HG02943 (cell line): ENCODE data around the gene MYMK.

ENCODE experiments used
- ATAC-seq: cut with Tn5 transposase; IDR thresholded peaks from one replicate; pipeline ENCODE4 v1.9.1; 2021; ENCODE audit warnings: mild to moderate bottlenecking, low read depth, moderate library complexity; ENCODE audit not compliant: unreplicated experiment

The MYMK gene

DNA sequence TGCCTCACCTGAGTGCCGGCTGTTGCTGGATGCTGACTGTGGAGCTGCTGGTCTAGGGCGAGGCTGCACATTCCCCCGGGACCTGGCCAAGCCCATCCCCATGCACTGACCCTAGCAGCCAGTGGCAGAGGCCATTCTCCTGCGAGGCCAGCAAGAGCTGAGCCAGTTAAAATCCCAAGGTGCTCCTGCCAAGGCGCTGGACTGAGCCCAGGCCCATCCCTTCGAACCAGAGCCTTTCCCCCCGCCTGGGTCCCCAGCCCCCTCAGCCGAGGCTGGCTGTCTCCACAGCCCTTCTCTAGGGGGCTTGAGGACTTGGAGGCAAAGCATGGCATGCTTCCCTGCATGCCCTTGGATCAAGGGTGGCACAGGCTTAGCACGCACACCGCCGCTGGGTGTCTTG lies 11.3 kb upstream of the MYMK start:
- ATAC-seq: no peak

DNA sequence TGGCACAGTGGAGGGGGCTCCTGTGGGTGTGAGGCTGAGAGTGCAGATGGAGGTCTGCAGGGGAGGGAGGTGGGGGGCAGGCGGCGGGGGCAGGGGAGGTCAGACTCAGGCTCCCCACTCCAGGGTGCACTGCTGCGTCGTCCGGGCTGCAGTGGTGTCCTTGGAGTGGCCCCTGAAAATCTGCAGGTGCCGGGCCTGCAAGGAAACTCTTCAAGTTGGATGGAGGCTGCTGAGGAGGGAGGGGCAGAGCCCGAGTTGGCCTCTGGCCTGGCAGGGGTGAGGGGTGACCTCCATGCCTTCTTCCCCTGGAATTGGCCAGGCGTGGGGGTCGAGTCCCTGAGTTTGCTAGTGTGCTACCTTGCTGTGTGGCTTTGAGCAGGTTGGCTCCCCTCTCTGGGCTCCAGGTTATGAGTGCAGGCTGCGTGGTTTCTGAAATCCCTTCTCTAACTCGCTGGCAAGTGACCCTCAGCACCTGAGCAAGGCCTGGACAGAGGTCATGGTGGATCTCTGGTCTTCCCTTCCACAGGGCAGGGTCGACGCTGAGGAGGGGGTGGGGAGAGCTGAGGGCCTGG lies 10.6 kb upstream of the MYMK start:
- no peak for ATAC-seq

DNA sequence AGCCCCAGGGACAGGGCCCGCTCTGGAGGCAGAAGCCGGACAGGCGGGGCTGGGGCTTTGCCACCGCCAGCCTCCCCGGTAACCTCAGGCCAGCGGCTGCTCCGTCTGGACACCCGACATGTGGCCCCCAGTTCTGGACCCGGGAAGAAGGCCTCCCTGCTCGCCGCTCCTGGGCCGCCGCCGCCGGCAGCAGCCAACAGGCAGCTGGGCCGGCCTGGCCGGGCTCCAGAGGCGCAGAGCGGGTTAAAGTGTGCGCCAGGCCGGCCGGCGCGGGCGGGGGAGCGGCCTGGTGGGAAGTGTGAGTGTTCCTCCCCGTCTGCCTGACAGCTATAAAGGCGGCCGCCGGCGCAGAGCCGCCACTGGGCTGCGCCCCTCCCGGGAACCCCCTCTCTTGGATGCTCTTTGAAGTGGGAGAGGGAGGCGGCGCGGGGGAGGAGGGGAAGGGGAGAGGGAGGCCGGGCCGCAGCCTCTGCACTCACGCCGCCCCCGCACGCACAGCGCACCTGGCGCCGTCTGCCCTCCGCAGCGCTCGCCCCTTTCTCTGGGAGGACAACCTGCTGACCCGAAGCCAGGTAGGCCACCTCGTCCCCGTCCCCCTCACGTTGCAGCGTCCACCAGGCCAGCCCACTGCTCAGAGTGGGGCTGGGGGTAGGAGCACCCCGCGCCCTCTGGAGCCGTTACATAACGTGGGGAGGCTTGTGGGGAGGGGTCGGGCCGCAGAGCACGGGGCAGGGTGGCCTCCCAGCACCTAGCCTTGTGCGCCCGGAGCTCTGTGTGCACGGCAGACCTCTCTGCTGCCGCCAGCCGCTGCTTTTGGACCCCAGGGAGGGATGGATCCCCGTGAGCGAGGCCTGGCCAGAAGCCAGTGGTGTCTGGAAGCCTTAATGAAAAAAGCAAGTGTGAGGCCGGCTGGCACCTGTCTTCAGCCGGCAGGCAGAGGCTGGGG lies 9.9 kb upstream of the MYMK start, which contains the start of gene ADAMTSL2:
Gene ADAMTSL2 (plus strand): TSS at position 359 of the 946 bp plus-strand sequence. CDS start 2,009 bp downstream, outside the sequence.
- no peak for ATAC-seq

DNA sequence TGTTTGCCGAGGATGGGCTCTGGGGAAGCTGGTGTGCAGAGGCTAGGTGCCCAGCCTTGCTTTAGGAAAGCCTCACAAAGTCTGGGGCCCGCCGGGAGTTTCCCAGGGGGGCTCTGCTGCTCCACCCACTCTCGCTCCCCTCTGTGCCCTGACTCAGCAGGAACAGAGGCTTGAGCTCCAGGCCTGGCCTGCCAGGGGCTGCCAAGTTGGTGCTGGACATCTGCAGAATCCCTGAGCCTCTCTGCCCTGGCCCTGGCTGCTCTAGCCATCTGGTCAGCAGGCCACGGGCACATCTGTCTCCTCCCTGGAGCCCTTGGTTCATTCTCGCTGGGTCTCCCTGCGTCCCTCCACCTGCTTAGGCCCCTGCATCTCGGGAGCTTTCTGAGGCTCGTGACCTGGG lies 9.1 kb upstream of the MYMK start:
- ATAC-seq: no peak

DNA sequence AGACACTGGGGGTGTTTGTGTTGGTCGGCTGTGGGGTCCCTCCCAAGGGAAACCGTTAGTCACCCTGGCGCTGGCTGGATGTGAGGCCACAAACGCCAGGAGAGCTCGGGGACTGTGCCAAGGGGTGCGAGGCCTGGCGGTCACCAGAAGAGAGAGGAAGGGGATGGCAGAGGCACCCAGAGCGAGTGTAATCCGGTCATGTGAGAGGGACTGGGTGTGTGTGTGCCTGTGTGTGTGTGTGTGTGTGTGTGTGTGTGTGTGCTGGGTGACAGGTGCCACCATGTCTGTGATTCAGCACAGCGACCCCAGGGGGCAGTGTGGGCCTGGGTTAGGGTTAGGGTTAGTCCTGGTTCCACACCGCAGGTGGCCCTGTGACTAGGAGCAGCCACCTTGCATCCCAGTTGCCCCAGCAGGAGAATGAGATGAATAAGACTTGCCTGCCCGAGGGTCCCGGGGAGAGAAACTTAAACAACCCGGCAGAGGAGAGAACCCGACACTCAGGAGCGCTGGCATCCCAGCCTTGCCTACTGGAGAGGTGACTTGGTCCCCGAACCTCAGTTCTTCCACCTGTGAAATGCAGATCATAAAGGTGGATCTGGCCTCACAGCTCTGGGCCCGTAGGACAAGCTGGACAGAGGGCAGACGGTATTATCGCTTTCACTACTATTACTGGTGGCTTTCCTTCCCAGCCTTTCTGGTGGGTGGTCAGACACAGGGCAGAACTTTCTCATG lies 8.3 kb upstream of the MYMK start:
- no peak for ATAC-seq

DNA sequence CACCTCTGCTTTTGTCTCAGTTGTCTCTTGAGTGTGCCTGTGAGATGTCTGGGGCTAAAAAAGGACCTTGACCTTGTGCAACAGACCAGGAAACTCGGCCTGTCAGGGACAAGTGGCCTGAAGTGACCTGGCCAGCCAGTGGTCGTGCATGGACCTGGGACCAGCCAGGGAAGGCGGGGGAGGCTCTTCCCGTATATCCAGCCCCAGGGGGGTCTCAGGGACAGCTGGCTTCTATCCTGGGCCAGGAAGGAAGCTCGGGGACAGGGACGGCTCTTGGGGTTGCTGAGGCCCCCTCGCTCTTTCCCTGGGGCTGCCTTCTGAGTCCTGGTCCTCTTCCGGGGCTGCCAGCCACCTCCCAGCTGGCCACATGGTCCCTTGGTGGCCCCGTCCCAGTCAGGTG lies 6.5 kb upstream of the MYMK start:
- no peak for ATAC-seq

DNA sequence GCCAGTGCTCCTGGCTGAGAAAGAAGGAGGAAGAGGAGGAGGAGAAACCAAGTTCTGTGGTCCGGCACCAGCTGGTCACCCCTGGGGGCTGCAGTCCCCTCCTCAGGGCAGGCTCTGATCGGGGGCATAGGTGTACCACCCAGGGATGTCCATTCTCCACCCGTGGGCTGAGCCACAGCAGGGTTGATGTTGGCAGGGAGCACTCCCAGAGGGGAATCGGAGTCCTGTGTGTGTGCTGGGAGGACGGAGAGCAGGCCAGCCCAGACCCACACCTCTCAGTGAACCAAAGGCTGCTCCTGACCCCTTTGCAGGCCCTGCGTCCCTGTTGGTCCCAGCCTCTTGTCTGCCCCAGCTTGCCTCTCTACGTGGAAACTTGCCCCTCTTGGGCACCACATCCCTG lies 5.1 kb upstream of the MYMK start:
- no peak for ATAC-seq

DNA sequence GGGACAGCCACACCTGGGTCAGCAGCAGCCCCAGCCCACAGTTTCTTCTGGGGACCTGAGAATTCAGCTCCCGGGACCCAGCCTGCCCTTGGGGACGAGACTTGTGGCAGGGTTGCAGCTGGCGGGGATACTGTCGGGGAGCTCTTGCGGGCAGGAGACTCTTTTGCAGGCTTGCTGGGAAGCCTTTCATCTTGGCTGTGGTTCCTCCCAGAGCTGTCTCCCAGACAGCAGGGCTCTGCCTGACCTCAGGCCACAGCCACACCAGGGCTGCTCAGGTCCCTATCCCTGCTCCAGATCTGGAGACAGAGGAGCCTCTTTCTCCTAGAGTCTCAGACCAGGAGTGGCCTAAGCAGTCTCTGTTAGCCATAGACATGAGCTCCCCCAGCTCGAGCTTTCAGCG lies 4.7 kb upstream of the MYMK start:
- no peak for ATAC-seq

DNA sequence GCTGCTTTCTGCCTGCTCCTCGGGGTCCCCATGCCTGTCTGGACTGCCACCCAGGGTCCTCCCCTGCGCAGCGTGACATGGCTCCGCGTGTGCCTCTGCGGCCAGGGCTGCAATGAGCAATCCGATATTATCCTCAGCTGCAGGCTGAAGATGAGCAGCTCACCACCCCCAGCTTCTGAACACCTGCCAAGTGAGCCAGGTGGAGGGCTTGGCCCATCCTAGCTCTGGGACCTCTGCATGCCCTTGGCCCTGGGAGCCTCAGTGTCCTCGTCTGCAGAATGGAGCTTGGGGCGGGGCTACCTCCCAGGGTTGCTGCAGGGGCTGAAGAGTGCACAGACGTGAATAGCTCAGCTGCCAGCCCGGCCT lies 4.1 kb upstream of the MYMK start:
- no peak for ATAC-seq

DNA sequence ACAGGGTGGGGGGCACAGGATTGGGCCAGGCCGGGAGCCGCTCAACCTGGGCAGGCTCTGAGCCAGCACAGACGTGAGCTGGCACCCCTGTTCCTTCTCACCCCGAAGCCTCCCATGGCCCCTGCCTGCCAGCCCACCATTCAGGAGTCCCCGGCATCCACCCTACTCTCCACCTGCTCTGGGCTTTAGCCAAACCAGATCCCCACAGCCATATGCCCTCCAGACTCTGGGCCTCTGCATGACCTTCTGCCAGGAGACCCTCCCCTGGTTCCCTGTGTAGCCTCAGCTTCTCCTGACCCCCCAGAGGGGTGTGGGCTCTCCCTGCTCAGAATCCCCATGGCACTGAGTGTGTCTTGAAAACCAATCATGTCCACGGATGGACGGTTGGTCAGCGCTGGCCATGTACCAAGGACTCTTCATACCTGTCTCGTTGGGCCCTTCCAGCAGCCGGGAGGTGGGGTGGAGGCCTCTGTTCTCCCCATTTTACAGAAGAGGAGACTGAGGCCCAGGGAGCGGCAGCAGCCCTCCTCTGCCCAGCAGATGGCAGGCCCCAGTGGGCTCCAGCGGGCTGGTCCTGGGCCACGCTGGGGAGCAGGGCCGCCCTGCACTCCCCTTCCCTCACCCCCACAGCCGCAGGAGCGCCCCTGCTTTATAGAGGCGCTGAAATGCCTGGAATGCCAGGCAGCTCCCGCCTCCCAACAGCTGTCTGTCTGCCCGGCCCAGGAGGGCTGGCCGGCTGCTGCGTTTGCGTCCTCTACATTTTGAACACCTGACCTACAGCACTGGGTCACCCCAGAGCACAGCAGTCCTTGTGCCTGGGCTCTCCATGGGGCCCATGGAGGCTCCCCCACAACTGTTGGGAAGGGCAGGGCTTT lies 3.5 kb upstream of the MYMK start:
- no peak for ATAC-seq

DNA sequence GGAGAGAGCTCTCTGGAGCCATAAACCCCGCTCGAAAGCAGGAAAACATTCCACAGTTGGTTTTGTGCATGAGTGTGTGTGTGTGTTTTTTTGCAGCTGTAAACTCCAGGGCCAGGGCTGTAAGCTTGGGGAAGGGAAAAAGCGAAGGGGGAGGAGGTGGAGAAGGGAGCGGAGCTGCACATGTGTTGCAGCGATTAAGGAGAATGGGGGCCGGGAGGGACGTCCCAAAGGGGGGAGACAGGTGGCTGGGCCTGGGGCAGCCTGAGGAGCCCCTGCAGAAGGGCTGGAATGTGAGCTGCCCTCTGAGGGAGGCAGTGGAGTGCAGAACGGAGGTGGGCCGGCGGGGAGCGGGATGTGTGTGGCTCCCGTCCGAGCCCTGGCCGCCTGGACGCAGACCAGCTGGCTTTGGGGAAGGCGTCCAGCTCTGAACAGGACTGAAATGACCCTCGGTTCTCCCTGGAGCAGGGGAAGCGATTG lies 2.7 kb upstream of the MYMK start:
- ATAC-seq: no peak

DNA sequence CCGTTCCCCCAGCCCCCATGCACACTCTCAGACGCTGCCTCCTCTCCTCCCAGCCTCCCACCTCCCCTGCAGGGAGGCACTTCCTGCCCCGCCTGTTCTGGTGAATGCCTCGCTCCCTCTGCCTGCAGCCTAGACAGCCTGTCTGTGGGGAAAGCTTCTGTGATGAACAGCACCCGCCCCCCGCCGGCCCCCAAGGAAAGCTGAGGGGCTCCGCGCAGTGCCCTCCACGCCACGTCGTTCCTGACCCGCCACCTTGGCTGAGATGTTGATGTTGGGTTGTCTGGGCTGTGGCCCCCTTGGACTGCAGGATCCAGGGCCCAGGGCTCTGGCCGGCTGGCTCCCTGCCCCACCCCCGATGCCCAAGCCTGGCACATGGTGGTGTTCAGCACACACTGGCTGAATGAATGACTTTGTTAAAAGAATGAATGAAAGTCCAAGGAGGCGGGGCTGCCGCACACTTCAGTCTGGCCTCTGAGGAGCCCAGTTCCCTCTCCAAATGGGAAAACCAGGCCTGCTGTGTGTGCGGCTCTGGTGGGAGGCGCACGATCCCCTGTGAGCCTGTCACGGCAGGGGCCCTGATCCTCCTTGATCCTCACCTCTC lies 2.1 kb upstream of the MYMK start:
- ATAC-seq: no peak

DNA sequence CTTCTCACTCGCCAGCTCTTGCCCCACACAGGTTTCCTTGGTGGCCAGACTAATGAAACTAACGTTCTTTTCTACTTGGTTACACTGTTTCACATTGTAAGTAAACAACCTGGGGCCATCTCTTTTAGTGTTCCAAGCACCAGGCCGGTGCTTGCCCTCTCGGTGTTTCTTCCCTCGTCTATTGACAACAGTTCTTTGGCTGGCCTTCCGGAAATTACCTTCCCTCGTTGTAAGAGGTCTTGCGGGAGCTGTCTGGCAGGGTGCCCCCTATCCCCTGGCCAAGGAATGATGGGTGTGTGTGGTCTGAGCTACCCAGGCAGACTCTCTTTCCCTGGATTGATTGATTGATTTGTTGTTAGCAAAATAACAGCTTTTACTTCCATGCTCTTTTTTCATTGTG lies 918 bp upstream of the MYMK start:
- ATAC-seq: no peak

DNA sequence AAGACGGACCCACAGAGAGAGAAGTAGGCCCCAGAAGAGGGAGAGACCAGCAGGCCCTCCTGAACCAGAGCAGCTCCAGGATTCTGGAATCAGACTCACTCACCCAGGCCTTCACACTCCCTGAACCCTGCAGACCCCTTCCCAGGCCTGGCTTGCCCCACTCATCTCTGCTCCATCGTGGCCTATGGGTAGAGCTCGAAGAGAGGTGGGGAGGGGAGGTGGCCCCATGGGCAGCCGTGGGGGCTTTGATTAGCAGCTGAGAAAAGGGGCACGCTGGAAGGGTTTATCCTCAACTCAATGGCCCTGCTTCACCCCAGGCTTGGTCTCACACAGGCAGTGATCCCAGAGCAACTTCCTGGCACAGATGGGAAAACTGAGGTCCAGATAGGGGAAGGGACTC lies 613 bp downstream of the MYMK start:
- ATAC-seq: no peak

DNA sequence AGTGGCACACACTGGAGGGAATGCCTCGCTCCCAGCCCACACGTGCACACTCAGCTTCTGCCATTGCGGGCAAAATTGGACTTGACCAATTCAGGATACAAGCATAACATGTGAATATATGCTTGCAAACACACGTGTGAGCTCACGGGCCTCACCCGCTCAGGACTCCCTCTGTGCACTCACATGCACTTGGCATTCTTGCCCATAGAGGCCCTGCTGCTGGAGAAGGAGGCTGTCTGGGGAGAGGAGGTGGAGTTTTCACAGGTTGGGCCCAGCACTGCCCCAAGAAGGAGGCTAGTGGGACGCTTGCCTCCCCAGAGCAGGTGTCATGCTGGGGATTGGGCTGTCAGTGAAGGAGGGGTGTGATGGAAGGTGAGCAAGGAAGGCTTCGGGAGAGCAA lies 1.7 kb downstream of the MYMK start:
- ATAC-seq: no peak

DNA sequence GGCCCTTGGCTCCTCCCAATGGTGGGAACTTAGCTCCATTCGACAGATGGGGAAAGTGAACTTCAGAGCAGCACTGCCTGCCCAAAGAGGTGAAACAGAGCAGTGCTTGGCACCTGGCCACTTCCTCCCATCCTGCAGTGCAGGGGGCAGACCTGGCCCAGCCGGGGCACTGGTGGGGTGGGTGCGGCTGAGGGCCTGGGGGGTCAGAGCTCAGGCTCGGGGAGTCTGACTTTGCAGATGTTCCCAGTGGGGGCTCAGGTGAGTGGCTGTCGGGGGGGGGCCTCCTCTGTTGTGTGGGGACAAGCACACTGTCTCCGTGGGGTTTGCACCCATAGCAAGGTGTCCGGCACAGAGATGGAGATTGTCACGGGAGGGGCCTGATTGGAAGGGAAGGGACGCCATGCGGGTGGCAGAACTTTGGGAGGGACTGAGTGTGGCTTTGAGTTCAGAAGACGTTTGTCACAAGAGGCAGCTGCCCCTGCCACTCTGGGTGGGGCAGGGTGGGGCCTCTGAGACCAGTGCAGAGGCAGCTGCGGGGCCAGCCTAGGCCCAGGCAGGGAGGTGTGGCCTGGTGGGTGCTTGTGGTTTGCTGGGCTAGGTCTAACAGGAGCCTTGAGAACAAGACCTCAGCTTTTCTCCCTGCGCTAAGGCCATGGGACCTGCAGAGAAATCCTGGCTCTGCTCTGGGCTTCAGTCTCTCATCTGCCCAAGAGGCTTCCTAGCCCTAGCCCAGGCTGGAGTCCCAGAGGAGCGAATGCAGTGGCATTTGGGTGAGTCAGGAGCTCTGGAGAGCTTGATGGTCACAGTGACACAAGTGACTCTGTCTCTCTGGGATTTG lies 2.5 kb downstream of the MYMK start:
- ATAC-seq: no peak

DNA sequence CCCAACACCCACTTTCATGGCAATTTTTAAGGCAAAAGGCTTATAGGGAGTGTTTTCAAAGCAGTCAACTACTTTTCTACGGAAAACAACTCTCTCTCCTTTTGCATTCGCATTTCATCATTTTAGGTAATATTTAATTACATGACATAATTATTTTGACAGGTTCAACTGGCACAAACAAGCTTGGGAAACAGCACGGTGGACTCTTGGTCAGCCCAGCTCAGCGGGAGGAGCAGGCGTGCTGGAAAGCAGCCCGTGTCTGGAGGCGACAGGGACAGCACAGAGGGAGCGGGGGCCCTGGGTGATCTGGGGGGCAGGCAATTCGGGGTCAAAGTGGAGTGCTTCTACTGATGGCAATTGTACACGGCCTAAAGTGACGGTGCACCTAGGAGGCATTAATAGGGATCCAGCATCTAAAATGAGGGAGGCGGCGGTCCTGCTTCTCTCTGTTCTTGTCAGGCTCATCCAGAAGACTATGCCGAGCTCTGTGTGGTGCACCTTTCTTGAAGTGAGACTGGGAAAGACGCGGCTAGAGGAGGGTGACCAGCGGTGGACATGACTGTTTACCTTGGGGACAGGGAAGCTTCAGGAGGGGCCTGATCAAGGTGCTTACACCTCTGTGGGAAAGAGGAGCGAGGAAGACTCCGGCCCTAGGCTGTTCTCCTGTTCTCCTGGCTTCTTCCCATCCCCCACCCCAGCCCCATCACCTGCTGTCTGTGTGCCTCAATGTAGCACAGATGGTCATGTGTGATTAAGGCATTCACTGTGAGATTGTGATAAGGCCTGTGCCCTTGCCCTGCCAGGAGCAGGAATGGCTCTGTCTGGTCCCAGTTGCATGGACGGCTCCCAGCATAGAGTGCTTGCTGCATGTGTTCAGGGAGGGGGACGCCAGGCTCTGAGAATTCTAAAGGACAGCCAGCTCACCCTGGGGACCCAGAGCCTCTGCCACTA lies 3.4 kb downstream of the MYMK start:
- ATAC-seq: no peak
